IPS-15b (cell line): ENCODE data around the gene ESF1.

Experiments
- H3K27me3 ChIP-seq: one replicate; pipeline ENCODE4 v1.6.1; 2013; ENCODE audit warnings: low read length; ENCODE audit not compliant: control insufficient read depth, insufficient read depth
- H3K36me3 ChIP-seq: one replicate; pipeline ENCODE4 v1.6.1; 2013; ENCODE audit warnings: low read length; ENCODE audit not compliant: control insufficient read depth, insufficient read depth
- H3K4me1 ChIP-seq: one replicate; pipeline ENCODE4 v1.6.1; 2013; ENCODE audit warnings: mild to moderate bottlenecking, low read length; ENCODE audit not compliant: control insufficient read depth, insufficient read depth
- H3K4me3 ChIP-seq: one replicate; pipeline ENCODE4 v1.5.1; 2013; ENCODE audit warnings: low read depth, low read length
- H3K9ac ChIP-seq: one replicate; pipeline ENCODE4 v1.6.1; 2013; ENCODE audit warnings: low read depth, mild to moderate bottlenecking, low read length
- H3K9me3 ChIP-seq: one replicate; pipeline ENCODE4 v1.6.1; 2013; ENCODE audit warnings: mild to moderate bottlenecking, low read length; ENCODE audit not compliant: control insufficient read depth, insufficient read depth

The ESF1 gene

GRCh38 chr20:13784893-13785715 is at the start of gene ESF1, which contains the start of gene NDUFAF5:
Gene ESF1 (minus strand): TSS chr20:13784919. CDS start chr20:13783140, 1,779 bp downstream.
Gene NDUFAF5 (plus strand): TSS chr20:13785028. CDS start chr20:13785069, 41 bp downstream.
- Histone ChIP-seq H3K9me3 (no peaks in the 10 kb centered on the region), H3K9ac (peak within 1 kb of the TSS; percentile 96), H3K36me3 (no peaks in the 10 kb centered on the region), H3K27me3 (no peaks in the 10 kb centered on the region), H3K4me3 (peak within 1 kb of the TSS; percentile 98), H3K4me1 (peaks cover 6% of the 10 kb centered on the region)

- H3K36me3 ChIP-seq: no peaks in the 10 kb centered on the region
- H3K27me3 ChIP-seq: no peaks in the 10 kb centered on the region
- no peak overlapping the region for H3K9ac ChIP-seq
- H3K4me3 ChIP-seq: no peak overlapping the region
- H3K4me1 ChIP-seq: no peaks in the 10 kb centered on the region
- H3K9me3 ChIP-seq: no peaks in the 10 kb centered on the region
Observed at GRCh38 chr20:13831476-13831875, 46.8 kb upstream of the ESF1 start.

- Histone ChIP-seq H3K9ac (no peak overlapping the region), H3K27me3 (no peaks in the 10 kb centered on the region), H3K36me3 (no peaks in the 10 kb centered on the region), H3K4me1 (peaks cover 3% of the 10 kb centered on the region), H3K9me3 (no peaks in the 10 kb centered on the region), H3K4me3 (no peak overlapping the region)
Observed at GRCh38 chr20:13825465-13825864, 40.7 kb upstream of the ESF1 start.

- Histone ChIP-seq H3K9me3 (no peaks in the 10 kb centered on the region), H3K4me1 (peaks cover 3% of the 10 kb centered on the region), H3K9ac (no peak overlapping the region)
Observed at GRCh38 chr20:13824459-13824858, 39.7 kb upstream of the ESF1 start.

GRCh38 chr20:13822459-13822858 is 37.7 kb upstream of the ESF1 start:
- H3K27me3 ChIP-seq: no peaks in the 10 kb centered on the region
- no peaks in the 10 kb centered on the region for H3K36me3 ChIP-seq
- H3K9ac ChIP-seq: no peak overlapping the region
- H3K4me1 ChIP-seq: peaks cover 3% of the 10 kb centered on the region
- H3K9me3 ChIP-seq: no peaks in the 10 kb centered on the region
- H3K4me3 ChIP-seq: no peak overlapping the region

More at GRCh38 chr20:13824459-13824858, 39.7 kb upstream of the ESF1 start:
- H3K4me3 ChIP-seq: no peak overlapping the region
- no peaks in the 10 kb centered on the region for H3K27me3 ChIP-seq
- no peaks in the 10 kb centered on the region for H3K36me3 ChIP-seq

GRCh38 chr20:13821876-13822275 is 37.2 kb upstream of the ESF1 start:
- no peaks in the 10 kb centered on the region for H3K27me3 ChIP-seq
- H3K4me3 ChIP-seq: no peak overlapping the region
- no peaks in the 10 kb centered on the region for H3K9me3 ChIP-seq
- H3K9ac ChIP-seq: no peak overlapping the region
- H3K4me1 ChIP-seq: peaks cover 3% of the 10 kb centered on the region
- H3K36me3 ChIP-seq: no peaks in the 10 kb centered on the region

- H3K9me3 ChIP-seq: no peaks in the 10 kb centered on the region
- H3K27me3 ChIP-seq: no peaks in the 10 kb centered on the region
- H3K9ac ChIP-seq: no peak overlapping the region
- no peak overlapping the region for H3K4me3 ChIP-seq
- H3K36me3 ChIP-seq: no peaks in the 10 kb centered on the region
- peaks cover 3% of the 10 kb centered on the region for H3K4me1 ChIP-seq
Observed at GRCh38 chr20:13819885-13820645, 35.3 kb upstream of the ESF1 start.

- Histone ChIP-seq H3K9ac (no peak overlapping the region), H3K4me3 (no peak overlapping the region), H3K9me3 (no peaks in the 10 kb centered on the region), H3K4me1 (no peaks in the 10 kb centered on the region), H3K36me3 (peaks cover 4% of the 10 kb centered on the region), H3K27me3 (no peaks in the 10 kb centered on the region)
Observed at GRCh38 chr20:13817342-13817741, 32.6 kb upstream of the ESF1 start.

GRCh38 chr20:13816757-13817156 is 32.0 kb upstream of the ESF1 start:
- Histone ChIP-seq H3K27me3 (no peaks in the 10 kb centered on the region), H3K4me3 (no peak overlapping the region), H3K36me3 (peaks cover 4% of the 10 kb centered on the region), H3K9ac (no peak overlapping the region), H3K4me1 (no peaks in the 10 kb centered on the region), H3K9me3 (no peaks in the 10 kb centered on the region)

- H3K27me3 ChIP-seq: no peaks in the 10 kb centered on the region
Observed at GRCh38 chr20:13814672-13815071, 30.0 kb upstream of the ESF1 start.

GRCh38 chr20:13813910-13814309 is 29.2 kb upstream of the ESF1 start:
- Histone ChIP-seq H3K36me3 (peaks cover 17% of the 10 kb centered on the region), H3K9me3 (no peaks in the 10 kb centered on the region), H3K27me3 (no peaks in the 10 kb centered on the region), H3K4me1 (no peaks in the 10 kb centered on the region), H3K9ac (no peak overlapping the region), H3K4me3 (no peak overlapping the region)

More at GRCh38 chr20:13814672-13815071, 30.0 kb upstream of the ESF1 start:
- Histone ChIP-seq H3K4me3 (no peak overlapping the region), H3K4me1 (no peaks in the 10 kb centered on the region), H3K36me3 (peaks cover 10% of the 10 kb centered on the region), H3K9ac (no peak overlapping the region), H3K9me3 (no peaks in the 10 kb centered on the region)
